ENCODE measurements around the gene CNNM3. TPM values are rescaled to one million over a fixed set of nuclear protein-coding genes. Genes with fewer than 3 reads are reported as not detected.

CNNM3 gene
- total RNA-seq, 1 donor from 2014 or later: 6.1 TPM

- Histone ChIP-seq H3K36me3 (ENCODE audit: control insufficient read depth, insufficient read depth, low read length) (peaks cover 18% of the 10 kb centered on the region), H3K4me3 (ENCODE audit: low read depth, low read length) (peak overlapping the region; percentile 80), H3K27me3 (ENCODE audit: control insufficient read depth, insufficient read depth, low read length) (no peaks in the 10 kb centered on the region)
- DNase-seq (ENCODE audit: low read depth) (peak; percentile 61), FAIRE-seq (no peak)
- TF ChIP-seq CTCF (IDR thresholded peaks at IDR 0.05; ENCODE audit: insufficient read depth, low read length, severe bottlenecking): peak; percentile 71
Observed at GRCh38 chr2:96868555-96869280, 52.6 kb downstream of the CNNM3 start.

- Histone ChIP-seq H3K27me3 (ENCODE audit: control insufficient read depth, insufficient read depth, low read length) (no peaks in the 10 kb centered on the region), H3K36me3 (ENCODE audit: control insufficient read depth, insufficient read depth, low read length) (peaks cover 15% of the 10 kb centered on the region), H3K4me3 (ENCODE audit: low read depth, low read length) (peak overlapping the region; percentile 80)
- no peak for FAIRE-seq
- DNase-seq (ENCODE audit: low read depth): no peak
- no peak for TF ChIP-seq CTCF (IDR thresholded peaks at IDR 0.05; ENCODE audit: insufficient read depth, low read length, severe bottlenecking)
Observed at GRCh38 chr2:96869281-96869821, 53.3 kb downstream of the CNNM3 start.

- no peak for TF ChIP-seq CTCF (IDR thresholded peaks at IDR 0.05; ENCODE audit: insufficient read depth, low read length, severe bottlenecking)
- peaks cover 11% of the 10 kb centered on the region for H3K36me3 ChIP-seq (ENCODE audit: control insufficient read depth, insufficient read depth, low read length)
- DNase-seq (ENCODE audit: low read depth) (no peak), FAIRE-seq (no peak)
- peak within 1 kb of the TSS; percentile 80 for H3K4me3 ChIP-seq (ENCODE audit: low read depth, low read length)
- H3K27me3 ChIP-seq (ENCODE audit: control insufficient read depth, insufficient read depth, low read length): no peaks in the 10 kb centered on the region
Observed at GRCh38 chr2:96869822-96870625, 54.0 kb downstream of the CNNM3 start, which contains the start of gene SEMA4C. Gene SEMA4C (minus strand): TSS chr2:96870080. CDS start chr2:96867886, 2,194 bp downstream.

- Histone ChIP-seq H3K27me3 (ENCODE audit: control insufficient read depth, insufficient read depth, low read length) (no peaks in the 10 kb centered on the region), H3K36me3 (ENCODE audit: control insufficient read depth, insufficient read depth, low read length) (peaks cover 5% of the 10 kb centered on the region), H3K4me3 (ENCODE audit: low read depth, low read length) (peak overlapping the region; percentile 80)
- no peak for TF ChIP-seq CTCF (IDR thresholded peaks at IDR 0.05; ENCODE audit: insufficient read depth, low read length, severe bottlenecking)
- DNase-seq (ENCODE audit: low read depth) (no peak), FAIRE-seq (no peak)
Observed at GRCh38 chr2:96870626-96871255, 54.7 kb downstream of the CNNM3 start.

- TF ChIP-seq CTCF (IDR thresholded peaks at IDR 0.05; ENCODE audit: insufficient read depth, low read length, severe bottlenecking): no peak
- no peaks in the 10 kb centered on the region for H3K27me3 ChIP-seq (ENCODE audit: control insufficient read depth, insufficient read depth, low read length)
- peak; percentile 72 for DNase-seq (ENCODE audit: low read depth)
- FAIRE-seq: no peak
- H3K36me3 ChIP-seq (ENCODE audit: control insufficient read depth, insufficient read depth, low read length): no peaks in the 10 kb centered on the region
- H3K4me3 ChIP-seq (ENCODE audit: low read depth, low read length): no peak overlapping the region
Observed at GRCh38 chr2:96872591-96873349, 56.7 kb downstream of the CNNM3 start.
